Inflammatory macrophage treated with lipopolysaccharide for 1 hour (primary cell): ENCODE results near the gene PLCB4.
"Not testable (repeated sequence)": the region's sequence is repeated elsewhere in the genome, so short reads cannot be mapped to it uniquely, and the experiment has no call there.

ENCODE experiments used
- DNase-seq, 2 donors: peaks; one replicate each; pipeline ENCODE4 v3.0.0-alpha.2; 2020 to 2022

Gene PLCB4

DNA sequence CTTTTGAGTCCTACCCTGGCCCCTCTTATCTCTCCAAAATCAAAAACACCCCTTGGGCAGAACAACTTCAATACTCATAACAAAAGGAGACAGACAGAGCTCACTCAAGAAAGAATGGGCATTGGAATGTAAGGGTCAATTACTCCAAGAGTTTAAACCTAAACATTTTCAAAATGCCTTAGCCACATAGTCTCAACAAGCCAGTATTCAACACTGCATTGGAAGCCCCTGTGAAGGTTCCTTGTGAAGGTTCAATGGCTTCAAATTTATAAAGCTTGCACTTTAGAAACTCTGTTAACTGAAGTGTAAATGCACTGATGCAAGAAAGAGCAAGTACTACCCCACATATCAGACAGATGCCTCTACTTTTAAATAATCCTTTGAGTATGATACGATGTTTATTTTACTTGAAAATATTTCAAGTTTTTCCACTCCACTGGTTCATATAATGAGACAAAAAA, 306.4 kb downstream of the PLCB4 start:
- no peak for DNase-seq

DNA sequence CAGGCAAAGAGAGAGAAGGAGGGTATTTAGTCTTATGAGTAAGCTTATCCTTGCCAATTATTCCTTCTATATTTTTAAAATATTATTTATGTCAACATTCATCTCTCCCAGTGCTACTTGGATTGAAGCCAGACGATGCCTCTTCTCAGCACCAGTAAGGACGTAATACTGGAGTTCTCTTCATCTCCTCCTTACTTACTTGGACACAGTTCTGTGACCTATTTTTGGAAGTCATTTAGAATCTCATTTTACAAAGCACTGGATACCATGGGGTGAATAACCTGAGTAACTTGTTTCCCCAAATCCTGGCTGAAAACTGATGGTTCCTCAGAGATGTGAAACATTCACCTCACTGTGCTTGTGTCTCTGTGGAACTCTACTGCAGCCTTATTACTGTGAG, 308.1 kb downstream of the PLCB4 start:
- DNase-seq, result no peak

DNA sequence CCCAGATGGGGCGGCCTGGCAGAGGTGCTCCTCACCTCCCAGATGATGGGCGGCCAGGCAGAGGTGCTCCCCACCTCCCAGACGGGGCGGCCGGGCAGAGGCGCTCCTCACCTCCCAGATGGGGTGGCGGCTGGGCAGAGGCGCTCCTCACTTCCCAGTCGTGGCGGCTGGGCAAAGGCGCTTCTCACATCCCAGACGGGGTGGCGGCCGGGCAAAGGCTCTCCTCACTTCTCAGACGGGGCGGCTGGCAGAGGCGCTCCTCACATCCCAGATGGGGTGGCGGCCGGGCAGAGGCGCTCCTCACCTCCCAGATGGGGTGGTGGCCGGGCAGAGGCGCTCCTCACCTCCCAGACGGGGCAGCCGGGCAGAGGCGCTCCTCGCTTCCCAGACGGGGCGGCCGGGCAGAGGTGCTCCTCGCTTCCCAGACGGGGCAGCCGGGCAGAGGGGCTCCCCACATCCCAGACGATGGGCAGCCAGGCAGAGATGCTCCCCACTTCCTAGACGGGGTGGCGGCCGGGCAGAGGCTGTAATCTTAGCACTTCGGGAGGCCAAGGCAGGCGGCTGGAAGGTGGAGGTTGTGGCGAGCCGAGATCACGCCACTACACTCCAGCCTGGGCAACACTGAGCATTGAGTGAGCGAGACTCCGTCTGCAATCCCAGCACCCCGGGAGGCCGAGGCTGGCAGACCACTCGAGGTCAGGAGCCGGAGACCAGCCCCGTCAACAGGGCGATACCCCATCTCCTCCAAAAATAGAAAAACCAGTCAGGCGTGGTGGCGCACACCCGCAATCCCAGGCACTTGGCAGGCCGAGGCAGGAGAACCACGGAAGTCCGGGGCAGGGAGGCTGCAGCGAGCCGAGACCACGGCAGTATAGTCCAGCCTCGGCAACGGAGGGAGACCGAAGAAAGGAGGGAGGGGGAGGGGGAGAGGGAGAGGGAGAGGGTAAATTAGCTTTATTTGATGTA, 316.7 kb downstream of the PLCB4 start:
- not testable (repeated sequence) for DNase-seq

DNA sequence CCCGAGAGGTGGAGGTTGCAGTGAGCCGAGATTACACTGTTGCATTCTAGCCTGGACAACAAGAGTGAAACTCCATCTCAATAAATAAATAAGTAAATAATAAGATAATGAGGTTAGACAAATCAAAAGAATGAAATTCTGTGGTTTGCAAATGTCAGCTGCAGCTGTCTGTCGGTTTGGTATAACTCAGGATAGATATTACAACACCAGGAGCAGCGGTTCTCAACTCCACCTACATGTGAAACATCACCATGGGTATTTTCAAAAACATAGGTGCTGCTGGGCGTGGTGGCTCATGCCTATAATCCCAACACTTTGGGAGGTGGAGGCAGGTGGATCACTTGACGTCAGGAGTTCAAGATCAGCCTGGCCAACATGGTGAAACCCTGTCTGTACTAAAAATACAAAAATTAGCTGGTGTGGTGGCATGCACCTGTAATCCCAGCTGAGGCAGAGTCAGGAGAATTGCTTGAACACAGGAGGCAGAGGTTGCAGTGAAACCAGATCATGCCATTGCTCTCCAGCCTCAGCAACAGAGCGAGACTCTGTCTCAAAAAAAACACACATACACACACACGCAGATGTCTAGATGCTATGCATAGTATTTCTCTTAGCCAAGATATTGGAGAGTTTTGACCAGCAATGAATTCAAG, 319.4 kb downstream of the PLCB4 start:
- DNase-seq, result no peak

DNA sequence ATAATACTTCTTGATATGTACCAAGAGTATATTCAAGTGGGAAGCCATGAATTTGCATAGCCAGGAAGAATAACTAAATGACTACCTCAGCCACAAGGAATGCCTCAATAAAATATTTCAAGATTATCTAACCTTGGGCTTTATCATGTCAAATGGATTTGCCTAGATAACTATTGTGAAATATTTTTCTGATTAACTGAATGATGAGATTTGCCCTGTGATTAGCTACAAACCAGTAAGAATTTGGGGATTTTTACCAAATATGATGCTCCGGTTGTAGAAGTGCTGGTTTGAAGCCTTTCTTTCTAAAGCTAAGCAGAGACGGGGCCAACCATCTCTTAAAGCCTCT, 319.9 kb downstream of the PLCB4 start:
- DNase-seq, result no peak

DNA sequence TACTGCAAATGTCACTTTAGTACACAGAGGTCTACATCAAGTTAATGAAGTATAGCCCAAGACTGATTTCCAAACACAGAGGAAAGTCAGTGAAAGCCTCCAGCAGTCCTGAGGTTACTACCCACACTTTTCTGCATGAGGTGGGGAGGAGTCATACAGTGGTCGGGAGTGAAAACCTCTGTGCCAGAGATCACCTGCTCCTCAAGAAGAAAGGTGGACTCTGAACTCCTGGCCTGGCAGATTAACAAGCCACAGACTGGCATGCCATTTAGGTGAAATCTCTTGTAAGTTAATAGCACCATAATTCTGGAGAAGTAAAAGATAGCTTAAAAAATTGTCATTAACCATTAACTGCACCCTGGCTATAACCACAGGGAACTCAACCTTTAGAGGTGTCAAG, 320.5 kb downstream of the PLCB4 start:
- DNase-seq, result no peak

DNA sequence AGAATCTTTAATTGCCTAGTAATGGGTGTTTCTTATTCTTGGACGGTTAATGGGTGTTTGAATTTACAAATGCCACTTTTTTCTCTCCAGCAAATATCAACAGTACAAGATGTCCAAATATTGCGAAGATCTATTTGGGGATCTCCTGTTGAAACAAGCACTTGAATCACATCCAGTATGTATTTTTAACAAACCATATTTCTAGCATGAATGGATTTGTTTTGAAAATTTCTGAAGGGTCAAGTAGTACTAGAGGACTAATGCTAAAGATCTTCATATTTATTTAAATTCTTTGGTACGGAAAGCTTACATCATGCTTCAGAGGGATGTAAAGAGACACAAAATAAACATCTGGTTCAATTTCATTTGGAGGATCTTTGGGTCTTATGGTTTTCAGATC, 321.6 kb downstream of the PLCB4 start:
- no peak for DNase-seq

DNA sequence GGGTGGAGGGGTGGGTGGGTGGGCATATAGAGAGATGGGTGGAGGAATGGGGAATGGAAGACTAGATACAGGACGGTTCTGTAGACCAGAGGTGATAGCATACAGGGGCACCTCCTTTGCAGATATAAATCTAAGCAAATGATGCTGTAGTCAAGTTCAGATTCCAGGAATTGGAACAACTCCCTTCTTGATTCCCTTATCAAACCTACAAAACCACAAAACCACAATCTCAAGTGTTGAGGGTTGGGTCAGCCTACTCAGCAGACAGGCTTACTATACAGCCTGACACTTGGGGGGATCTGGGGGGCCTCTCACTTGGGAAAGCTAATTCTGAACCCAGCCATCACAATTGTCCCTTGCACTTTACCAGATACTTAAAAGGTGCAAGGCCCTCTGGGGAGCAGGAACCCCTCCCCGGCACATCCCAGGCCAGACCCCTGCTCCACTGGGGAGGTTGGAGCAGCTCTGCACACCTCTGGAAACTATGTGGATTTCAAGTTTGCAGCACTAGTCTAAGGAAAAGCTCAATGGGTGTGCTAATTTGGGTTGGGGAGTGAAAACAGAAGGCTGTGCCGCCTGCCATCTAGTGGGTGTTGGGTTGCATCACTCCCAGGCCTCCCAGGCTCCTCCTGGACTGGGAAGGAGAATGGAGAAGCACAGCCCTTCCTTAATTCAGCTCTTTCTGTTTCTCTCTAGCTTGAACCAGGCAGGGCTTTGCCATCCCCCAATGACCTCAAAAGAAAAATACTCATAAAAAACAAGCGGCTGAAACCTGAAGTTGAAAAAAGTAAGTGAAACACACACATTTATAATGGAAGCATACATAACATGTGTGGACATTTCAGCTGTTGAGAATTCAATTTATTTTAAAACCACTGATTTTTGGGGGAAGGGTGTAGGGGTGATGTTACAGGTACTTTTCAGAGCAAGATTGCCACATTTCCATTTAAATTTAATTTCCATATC, 324.3 kb downstream of the PLCB4 start:
- DNase-seq, result peak; percentile 86 to 88

DNA sequence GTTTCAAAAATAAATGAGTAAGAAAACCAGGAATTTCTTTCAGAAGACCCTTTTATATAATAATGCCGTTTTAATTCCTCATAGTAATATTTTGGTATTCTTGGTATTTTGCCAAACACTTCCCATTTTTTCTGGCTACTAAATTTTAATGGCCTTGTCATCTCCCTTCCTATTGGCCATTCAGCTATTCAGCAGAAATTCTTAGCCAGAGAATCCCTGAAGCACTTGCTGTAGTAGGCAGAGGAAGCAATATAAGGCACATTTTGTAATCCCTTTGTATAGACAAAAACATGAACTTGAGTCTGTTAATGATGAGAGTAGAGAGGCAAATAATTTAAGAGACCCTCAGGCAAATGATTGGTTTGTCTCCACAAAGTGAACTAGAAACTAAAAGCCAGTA, 327.1 kb downstream of the PLCB4 start:
- peak; percentile 45 to 46 for DNase-seq

DNA sequence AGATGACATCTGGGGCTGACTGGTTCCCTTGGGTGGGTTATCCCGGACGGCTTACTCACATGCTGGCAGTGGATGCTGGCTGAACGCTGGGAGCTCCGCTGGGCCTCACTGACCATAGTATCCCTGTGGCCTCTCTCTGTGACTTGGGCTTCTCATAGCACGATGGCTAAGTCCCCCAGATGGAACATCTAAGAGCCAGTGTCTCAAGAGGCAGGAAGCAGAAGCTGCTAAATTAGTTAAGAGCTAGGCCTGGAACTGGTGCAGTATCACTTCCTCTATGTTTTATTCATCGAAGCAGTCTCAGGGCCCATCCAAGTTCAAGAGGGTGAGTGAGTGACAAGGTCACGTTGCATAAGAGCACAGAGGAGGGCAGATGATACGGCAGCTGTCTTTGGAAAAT, 329.0 kb downstream of the PLCB4 start:
- peak; percentile 88 to 97 for DNase-seq

DNA sequence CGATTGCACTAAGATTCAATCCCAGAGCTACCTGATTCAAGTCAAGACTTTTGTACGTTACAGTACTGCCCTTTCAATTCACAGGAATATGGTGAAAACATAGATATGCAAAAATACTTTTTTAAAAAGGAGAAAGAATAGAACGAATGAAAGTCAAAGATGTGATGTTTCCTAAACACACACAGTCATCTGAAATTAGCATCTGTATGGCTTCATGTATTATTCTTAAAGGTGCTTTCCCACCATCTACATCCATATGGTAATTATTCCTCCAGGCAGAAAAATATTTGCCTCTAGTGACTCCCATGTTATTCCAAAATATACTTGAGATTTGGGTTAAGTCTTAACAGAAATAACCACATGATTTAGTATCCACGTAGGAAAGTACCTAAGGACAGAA, 330.0 kb downstream of the PLCB4 start:
- DNase-seq, result no peak

DNA sequence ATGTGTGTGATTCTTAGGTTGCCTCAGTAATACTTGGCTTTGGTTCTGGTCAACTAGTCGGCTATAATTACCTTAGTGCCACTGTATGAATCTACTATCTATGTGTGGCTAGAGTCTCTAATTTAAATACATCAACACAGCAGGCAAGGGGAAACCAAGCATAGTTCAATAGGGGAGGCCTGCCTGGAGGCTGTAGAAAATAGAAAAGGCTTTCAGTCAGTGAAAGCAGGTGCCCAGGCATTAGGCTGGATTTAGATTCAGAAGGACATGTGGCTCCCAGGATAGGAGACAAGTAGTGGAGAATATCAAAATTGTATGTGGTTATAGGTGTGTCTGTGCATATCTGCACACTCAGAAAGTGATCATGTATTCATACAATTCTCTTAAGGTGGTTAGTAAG, 330.4 kb downstream of the PLCB4 start:
- DNase-seq, result no peak

DNA sequence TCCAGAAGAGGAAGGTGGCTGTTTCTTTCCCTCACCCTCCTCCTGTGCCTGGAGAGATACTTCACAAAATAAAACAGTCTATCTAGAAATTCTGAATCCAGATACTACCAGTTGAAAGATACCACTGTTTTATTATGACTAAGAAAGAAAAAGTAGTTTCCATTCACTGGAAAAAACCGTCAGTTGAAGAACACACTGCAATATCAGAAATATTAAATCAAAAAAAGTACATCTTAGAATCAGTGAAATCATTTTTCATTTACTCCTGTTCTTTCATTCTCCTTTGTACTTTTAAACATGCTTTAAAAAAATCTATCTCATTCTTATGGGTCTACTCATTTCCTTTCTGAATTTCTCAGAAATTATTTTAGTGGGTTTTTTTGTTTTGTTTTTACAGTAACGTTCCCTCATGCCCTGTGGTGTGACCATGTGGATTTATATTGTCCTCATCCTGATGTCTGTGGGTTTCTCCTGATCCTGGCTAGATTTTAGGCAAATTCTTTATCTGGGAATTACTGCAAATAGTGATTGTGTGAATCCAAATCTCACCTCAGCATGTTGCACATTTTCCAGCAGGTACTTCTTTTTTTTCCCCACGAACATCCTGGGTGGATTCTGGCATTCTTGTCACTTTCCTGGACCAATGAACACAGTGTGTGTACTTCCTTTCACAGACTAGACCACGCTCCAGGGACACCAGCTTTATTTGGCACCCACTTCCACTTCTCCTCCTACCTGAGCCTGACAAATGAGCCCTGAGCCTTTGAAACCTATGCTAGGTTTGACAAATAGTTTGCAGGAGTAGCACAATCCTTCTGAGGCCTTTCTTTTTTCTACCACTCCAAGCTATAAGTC, 331.5 kb downstream of the PLCB4 start:
- DNase-seq, result peak in 1 of 2 donors; percentile 21

DNA sequence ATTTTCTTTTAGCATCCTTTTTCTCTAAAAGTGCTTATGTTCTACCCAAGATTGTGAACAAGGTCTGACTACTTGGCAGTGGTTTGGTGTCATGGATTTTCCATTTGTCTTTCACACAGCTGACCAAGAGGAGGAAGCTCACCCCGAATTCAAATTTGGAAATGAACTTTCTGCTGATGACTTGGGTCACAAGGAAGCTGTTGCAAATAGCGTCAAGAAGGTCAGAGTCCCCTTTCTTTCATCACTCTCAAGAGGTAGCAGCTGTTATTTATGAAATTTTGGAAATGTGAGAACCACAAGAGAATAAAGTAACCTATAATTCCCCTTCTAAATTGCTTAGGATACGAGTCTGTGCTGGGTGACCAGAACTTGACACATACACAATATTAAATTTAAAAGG, 332.5 kb downstream of the PLCB4 start:
- peak; percentile 96 to 100 for DNase-seq

DNA sequence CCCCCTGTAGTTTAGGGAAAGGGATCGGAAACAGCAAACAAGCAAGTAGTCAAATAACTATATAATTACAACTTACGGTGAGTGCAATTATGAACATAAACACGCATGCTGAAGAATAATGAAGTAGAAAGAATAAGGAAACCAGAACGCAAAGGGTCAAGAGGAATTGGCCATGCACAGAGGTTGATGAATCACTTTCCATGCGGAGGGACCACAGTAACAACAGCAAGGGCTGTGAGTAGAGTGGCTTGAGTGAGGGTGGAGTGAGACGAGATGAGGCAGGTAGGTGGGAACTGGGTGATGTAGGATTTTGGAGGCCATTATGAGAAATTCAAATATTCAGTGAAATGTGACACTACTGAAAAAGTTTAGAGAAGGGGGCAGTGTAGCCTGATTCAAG, 333.3 kb downstream of the PLCB4 start:
- DNase-seq, result peak; percentile 47 to 54

DNA sequence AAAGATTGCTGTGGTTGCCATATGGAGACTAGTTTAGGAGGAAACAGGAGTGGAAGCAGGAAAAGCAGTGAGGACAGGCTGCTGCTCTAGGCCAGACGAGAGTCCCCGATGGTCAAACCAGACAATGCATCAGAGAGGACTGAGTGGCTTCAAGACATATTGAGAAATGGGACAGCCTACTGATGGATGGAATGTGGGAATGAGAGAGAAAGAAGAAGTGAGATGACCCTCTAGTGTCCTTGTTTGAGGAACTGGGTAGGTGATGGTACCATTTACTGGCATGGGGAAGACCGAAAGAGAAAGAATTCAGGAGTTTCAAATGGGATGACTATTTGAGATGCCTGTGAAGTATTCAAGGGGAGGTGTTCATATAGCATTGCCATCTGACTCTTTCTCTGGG, 333.7 kb downstream of the PLCB4 start:
- no peak for DNase-seq

DNA sequence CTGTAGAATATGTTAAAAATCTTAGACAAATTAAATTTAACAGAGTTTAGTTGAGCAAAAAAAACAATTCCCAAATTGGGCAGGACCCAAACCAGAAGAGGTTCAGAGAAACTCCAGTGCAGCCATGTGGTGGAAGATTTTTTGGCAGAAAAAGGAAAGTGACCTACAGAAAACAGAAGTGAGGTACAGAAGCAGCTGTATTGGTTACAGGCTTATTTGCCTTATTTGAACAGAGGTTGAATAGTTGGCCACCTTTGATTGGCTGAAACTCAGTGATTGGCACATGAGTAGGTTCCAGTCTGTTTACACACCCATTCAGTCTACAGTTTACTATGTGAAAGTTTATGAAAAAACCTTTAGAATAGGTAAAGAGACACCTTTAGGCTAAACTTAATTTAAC, 334.6 kb downstream of the PLCB4 start:
- peak in 1 of 2 donors; percentile 62 for DNase-seq

DNA sequence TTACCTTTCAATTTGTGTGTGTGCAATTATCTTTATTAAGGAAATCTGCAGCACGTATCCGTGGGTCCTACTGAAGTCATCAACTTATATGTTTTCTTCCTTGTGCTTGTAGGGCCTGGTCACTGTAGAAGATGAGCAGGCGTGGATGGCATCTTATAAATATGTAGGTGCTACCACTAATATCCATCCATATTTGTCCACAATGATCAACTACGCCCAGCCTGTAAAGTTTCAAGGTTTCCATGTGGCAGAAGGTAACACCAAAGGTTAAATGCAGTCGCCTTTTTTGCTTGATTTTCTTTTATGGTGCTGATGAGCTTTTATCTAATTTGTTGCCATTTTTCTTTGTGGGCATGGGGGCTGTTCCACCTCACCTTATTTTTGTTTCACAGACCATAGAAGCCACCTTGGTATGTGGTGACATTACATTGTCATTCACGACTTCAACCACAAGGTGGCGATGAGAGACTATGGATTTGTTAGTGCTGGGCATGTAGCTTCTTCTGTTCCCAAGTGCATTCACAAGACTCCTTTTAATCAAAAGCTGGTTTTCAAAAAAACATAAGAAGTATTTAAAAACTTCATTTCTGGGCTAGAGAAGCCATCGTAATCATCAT, 339.0 kb downstream of the PLCB4 start:
- peak; percentile 42 to 95 for DNase-seq

DNA sequence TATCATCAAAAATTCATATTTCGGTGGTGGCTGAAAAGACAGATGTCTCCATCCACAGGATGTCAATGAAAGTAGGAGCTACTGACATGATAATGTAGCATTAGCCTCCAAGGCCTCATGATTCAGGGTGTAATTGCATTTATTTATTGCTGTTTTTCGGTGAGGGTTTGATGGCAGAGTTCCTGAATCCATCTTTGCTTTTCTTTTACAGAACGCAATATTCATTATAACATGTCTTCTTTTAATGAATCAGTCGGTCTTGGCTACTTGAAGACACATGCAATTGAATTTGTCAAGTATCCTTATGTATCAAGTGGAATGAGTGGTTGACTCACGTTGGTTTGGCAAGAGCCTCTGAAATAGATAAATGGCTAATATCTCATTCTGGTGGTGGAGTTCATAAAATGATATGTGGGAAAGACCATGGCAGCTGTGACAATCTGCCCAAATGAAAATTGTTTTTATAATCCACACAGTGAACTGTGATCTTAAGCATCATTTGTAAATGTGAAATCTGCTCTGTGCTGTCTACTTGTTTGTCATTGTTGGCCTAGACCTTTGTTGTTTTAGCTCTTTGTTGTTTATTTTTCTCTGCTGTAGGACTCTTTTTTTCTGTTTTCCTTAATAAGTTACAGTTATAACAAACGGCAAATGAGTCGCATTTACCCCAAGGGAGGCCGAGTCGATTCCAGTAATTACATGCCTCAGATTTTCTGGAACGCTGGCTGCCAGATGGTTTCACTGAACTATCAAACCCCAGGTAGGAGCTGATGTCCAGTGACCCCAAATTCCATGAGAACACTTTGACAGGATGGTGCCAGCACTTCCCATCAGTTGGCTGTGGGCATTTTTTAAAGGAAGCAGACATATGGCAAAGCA, 339.8 kb downstream of the PLCB4 start:
- DNase-seq, result no peak

DNA sequence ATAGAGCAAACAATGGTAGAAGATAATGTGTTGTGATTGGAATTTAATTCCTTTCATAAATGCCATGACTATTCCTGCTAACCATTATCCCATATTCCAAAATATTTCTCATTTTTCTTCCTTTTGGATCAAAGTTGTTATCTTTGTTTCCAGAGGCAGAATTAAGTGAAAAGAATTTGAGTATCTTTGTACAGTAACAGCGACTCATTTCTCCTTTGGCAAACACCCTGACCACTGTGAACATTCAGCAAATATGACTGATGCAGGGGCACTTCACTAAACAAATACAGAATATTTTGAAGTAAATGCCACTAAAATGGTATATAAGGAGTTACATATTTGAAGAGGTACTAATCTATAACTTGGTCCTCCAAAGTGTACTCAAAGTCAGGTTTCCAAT, 340.5 kb downstream of the PLCB4 start:
- no peak for DNase-seq

DNA sequence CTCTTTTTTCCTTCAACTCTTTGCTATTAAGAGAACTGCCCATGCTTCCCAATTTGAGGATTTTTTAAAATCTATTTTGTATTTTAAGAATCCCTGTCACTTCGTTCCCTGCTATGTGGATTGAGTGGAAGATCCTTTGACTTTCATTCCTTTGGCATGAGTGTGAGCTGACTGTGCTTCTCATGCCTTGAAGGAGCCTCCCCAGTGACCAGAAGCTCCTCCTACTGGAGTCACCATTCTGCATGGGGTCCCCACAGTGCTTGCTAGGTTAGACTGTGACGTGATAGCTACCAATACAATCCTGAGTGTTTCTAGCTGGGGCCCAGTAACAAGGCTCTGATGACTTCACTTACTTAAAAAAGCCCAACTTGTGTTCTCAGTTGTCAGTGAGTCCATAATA, 341.1 kb downstream of the PLCB4 start:
- no peak for DNase-seq
